ENCODE data around the gene OR1L1. TPM values are rescaled to one million over a fixed set of nuclear protein-coding genes. Genes with fewer than 3 reads are reported as not detected.

The OR1L1 gene
- not detected for total RNA-seq

GRCh38 chr9:122661416-122661815 is at the start of gene OR1L1:
Gene OR1L1 (plus strand): TSS chr9:122661716. CDS start chr9:122661716, 0 bp downstream.
- 58% methylated on average over 2 of the region's 2 CpGs for whole genome bisulfite sequencing
- TF ChIP-seq, protein P1, sequence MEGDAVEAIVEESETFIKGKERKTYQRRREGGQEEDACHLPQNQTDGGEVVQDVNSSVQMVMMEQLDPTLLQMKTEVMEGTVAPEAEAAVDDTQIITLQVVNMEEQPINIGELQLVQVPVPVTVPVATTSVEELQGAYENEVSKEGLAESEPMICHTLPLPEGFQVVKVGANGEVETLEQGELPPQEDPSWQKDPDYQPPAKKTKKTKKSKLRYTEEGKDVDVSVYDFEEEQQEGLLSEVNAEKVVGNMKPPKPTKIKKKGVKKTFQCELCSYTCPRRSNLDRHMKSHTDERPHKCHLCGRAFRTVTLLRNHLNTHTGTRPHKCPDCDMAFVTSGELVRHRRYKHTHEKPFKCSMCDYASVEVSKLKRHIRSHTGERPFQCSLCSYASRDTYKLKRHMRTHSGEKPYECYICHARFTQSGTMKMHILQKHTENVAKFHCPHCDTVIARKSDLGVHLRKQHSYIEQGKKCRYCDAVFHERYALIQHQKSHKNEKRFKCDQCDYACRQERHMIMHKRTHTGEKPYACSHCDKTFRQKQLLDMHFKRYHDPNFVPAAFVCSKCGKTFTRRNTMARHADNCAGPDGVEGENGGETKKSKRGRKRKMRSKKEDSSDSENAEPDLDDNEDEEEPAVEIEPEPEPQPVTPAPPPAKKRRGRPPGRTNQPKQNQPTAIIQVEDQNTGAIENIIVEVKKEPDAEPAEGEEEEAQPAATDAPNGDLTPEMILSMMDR (IDR thresholded peaks at IDR 0.05), result no peak
- no peak for TF ChIP-seq POLR2A (IDR thresholded peaks at IDR 0.05)
- TF ChIP-seq POLR2AphosphoS5 (IDR thresholded peaks at IDR 0.05), result no peak
- no peak for TF ChIP-seq EP300 (IDR thresholded peaks at IDR 0.05)
- H3K27me3 ChIP-seq, result no peaks in the 10 kb centered on the region
- no peak within 1 kb of the TSS for H3K27ac ChIP-seq
- H3K4me1 ChIP-seq, result no peaks in the 10 kb centered on the region
- no peaks in the 10 kb centered on the region for H3K36me3 ChIP-seq
- H3K9me3 ChIP-seq, result no peaks in the 10 kb centered on the region
- no peak within 1 kb of the TSS for H3K4me3 ChIP-seq
- no peak for DNase-seq (ENCODE audit: low spot score in 2 of 2)

DNA sequence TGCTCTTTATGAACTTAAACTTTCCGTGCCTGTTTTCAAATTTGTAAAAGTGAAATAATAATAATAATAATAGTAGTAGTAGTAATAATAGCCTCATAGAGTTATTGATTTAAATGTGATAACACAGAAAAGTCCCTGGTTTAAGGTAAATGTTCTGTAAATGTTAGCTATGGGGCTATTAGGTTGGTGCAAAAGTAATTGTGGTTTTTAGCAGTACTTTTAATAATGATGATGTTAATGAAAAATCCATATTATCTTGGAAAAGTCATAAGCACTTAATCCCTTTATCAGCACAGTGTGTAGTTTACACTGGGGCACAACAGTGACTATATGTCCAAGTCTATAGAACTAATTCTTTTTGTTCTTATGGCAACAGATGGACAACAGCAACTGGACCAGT is 47.2 kb upstream of the OR1L1 start, which contains the start of gene OR1Q1:
Gene OR1Q1 (plus strand): TSS at position 377 of the 400 bp plus-strand sequence. CDS start 0 bp downstream, at position 377.
- Histone ChIP-seq H3K27ac (no peak within 1 kb of the TSS), H3K9me3 (no peaks in the 10 kb centered on the region), H3K27me3 (no peaks in the 10 kb centered on the region), H3K4me1 (no peaks in the 10 kb centered on the region), H3K36me3 (no peaks in the 10 kb centered on the region), H3K4me3 (no peak within 1 kb of the TSS)
- no peak for DNase-seq (ENCODE audit: low spot score in 2 of 2)
- TF ChIP-seq EP300 (IDR thresholded peaks at IDR 0.05) (no peak), POLR2AphosphoS5 (IDR thresholded peaks at IDR 0.05) (no peak), POLR2A (IDR thresholded peaks at IDR 0.05) (no peak)
- TF ChIP-seq, protein P1 (IDR thresholded peaks at IDR 0.05), result no peak
- 73% methylated on average over 1 of the region's 1 CpG for WGBS

DNA sequence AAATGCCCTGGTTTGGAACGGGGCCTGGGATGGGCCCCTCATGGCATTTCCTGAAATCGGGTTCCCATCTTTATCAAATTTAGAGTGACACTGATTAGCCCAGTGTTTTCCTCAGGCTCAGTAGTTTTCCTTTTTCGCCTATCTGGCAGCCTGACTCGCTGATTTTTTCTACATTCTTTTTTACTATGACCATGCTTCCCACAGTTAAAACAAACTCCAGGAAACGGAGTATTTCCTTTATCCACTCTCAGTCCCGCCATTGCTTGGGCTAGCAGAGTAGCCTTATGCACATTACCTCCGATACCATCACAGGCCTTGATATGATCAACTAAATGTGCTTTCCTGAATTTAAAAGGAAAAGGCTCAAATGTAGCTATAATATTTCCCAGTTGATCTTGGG is 41.5 kb upstream of the OR1L1 start:
- Histone ChIP-seq H3K4me3 (no peak overlapping the region), H3K36me3 (no peaks in the 10 kb centered on the region), H3K27me3 (no peaks in the 10 kb centered on the region), H3K9me3 (no peaks in the 10 kb centered on the region), H3K4me1 (no peaks in the 10 kb centered on the region), H3K27ac (no peak overlapping the region)
- TF ChIP-seq EP300 (IDR thresholded peaks at IDR 0.05), result no peak
- no peak for TF ChIP-seq POLR2A (IDR thresholded peaks at IDR 0.05)
- TF ChIP-seq, protein P1 (IDR thresholded peaks at IDR 0.05), result no peak
- TF ChIP-seq POLR2AphosphoS5 (IDR thresholded peaks at IDR 0.05), result no peak
- 74% methylated on average over 7 of the region's 7 CpGs for WGBS
- no peak for DNase-seq (ENCODE audit: low spot score in 2 of 2)

DNA sequence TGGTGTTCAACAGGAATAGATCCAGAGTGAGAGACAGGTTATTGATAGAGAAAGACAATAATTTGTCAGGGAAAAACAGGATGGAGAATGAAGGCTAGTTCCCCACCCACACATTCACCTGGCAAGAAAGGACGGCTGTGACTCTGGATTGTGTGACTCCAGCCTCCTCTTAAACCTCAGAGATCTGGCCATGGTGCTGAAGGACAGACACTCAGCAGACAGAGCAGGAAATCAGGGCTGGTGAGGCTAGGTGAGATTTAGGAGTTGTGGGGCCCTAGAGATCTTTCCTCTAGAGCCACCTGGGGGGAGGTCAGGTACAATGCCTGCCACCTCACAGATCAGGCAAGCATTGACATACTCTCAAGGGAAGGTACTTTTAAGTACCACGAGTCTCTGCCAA is 19.3 kb upstream of the OR1L1 start:
- WGBS, result 40% methylated on average over 2 of the region's 2 CpGs
- Histone ChIP-seq H3K4me1 (no peaks in the 10 kb centered on the region), H3K27me3 (no peaks in the 10 kb centered on the region), H3K4me3 (no peak overlapping the region), H3K27ac (no peak overlapping the region), H3K36me3 (no peaks in the 10 kb centered on the region), H3K9me3 (no peaks in the 10 kb centered on the region)
- DNase-seq (ENCODE audit: low spot score in 2 of 2), result no peak
- TF ChIP-seq, protein P1 (IDR thresholded peaks at IDR 0.05), result no peak
- TF ChIP-seq POLR2A (IDR thresholded peaks at IDR 0.05), result no peak
- TF ChIP-seq POLR2AphosphoS5 (IDR thresholded peaks at IDR 0.05), result no peak
- TF ChIP-seq EP300 (IDR thresholded peaks at IDR 0.05), result no peak

DNA sequence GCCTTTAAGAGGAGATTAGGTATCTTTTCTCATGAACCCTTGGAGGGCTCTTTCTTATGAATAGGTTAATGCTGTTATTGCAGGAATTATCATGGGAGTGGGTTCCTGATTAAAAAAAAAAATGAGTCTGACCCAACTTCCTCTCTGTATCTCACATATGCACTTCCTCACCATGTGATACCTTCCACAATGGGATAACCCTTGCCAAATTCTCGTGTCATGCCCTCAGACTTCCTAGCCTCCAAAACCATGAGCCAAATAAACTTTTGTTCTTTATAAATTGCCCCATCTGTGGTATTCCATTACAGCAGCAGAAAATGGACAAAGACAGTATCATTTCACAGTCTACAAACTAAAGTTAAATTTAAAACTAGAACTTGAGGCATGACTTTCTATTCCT is 5.1 kb upstream of the OR1L1 start:
- H3K36me3 ChIP-seq, result no peaks in the 10 kb centered on the region
- WGBS, result 15% methylated on average over 1 of the region's 1 CpG
- H3K9me3 ChIP-seq, result no peaks in the 10 kb centered on the region
- TF ChIP-seq EP300 (IDR thresholded peaks at IDR 0.05), result no peak
- TF ChIP-seq, protein P1 (IDR thresholded peaks at IDR 0.05), result no peak
- TF ChIP-seq POLR2A (IDR thresholded peaks at IDR 0.05), result no peak
- TF ChIP-seq POLR2AphosphoS5 (IDR thresholded peaks at IDR 0.05), result no peak
- H3K27ac ChIP-seq, result no peak overlapping the region
- no peak for DNase-seq (ENCODE audit: low spot score in 2 of 2)
- no peaks in the 10 kb centered on the region for H3K27me3 ChIP-seq
- no peaks in the 10 kb centered on the region for H3K4me1 ChIP-seq
- H3K4me3 ChIP-seq, result no peak overlapping the region

Measured in suprapubic skin (tissue), 4 donors.